NCI-H524 treated with DMSO at 0.1 percent for 48 hours (cell line): ENCODE measurements around the gene MPZL1.
"Not testable (repeated sequence)": the region's sequence is repeated elsewhere in the genome, so short reads cannot be mapped to it uniquely, and the experiment has no call there.

ENCODE experiments used
- DNase-seq: peaks from one replicate; lab custom pipeline; 2025; lab: John Stamatoyannopoulos, UW

Gene MPZL1

GRCh38 chr1:167812972-167813371 is 91.2 kb downstream of the MPZL1 start:
- no peak for DNase-seq

DNA sequence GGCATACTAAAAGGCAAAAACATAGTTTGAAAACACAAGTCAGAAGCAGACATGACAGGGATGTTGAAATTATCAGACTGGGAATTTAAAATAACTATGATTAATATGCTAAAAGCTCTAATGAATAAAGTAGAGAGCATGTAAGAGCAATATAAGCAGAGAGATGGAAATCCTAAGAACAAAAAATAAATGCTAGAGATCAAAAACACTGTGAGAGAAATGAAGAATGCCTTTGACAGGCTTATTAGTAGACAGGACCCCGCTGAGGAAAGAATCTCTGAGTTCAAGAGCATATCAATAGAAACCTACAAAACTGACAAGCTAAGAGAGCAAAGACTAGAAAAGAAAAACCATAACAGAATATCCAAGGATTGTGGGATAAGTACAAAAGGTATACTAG is 93.9 kb downstream of the MPZL1 start:
- no peak for DNase-seq

DNA sequence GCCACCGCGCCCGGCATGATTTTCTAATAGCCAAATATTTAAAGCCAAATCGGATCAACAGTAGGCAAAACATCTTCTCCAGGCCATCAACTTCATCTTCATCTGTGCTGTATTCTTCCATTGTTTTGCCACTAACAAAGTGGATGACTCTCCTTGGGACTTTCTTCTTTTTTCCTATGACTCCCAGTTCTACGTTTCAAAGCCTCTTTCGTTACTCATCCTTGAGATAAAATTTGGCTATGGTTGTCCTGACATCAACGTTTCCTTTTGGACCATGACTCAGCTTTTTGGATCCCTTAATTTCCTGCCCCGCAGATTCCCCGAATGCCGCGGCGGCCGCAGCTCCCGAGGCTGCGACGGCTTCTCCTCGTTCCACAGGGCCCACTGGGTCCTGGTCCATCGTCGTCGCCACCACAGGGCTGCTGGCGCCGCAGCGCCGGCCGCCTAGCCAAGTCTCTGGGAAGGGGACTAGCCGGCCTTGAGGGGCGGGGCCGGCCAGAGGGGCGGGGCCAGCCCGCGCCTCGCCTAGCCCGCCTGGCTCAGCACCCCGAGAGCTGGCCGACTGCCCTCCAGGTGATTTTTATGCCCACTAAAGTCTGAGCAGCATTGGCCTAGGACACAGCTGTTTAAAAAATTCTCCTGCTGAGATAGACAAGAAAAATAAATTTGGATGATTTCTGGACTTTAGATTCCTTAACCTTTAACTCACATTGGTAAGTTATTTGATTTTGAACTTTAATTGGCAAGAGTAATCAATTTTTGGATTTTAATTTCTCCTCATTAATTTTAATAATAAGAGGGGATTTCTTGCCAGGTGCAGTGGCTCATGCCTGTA is 98.3 kb downstream of the MPZL1 start:
- DNase-seq = no peak

DNA sequence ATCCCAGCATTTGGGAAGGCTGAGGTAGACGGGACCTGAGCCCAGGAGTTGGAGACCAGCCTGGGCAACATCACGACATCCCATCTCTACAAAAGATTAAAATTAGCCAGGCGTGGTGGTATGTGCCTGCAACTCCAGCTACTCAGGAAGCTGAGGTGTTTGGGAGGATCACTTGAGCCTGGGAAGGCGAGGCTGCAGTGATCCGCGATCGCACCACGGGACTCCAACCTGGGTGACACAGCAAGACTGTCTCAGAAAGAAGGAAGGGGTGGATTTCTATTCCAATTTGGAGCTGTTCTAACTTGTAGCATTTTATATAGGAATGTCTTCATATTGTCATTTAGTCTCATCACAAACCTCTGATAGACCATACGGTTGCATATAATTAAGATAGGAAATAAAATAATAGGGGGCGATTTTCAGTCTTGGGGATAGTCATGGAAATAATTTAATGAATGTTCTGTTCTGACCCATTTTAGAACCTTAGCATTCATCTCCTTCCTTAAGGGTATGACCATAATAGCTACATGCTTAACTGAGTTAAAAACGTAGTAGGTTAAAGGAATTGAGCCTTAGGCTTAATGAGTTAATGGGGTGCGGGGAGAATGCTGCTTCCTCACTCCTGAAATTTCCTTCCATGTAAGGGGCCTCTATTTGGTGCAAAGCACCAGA is 99.0 kb downstream of the MPZL1 start:
- no peak for DNase-seq

GRCh38 chr1:167821356-167821685 is 99.5 kb downstream of the MPZL1 start:
- DNase-seq = no peak

- no peak for DNase-seq
Observed at GRCh38 chr1:167821969-167822685, 100.3 kb downstream of the MPZL1 start.

DNA sequence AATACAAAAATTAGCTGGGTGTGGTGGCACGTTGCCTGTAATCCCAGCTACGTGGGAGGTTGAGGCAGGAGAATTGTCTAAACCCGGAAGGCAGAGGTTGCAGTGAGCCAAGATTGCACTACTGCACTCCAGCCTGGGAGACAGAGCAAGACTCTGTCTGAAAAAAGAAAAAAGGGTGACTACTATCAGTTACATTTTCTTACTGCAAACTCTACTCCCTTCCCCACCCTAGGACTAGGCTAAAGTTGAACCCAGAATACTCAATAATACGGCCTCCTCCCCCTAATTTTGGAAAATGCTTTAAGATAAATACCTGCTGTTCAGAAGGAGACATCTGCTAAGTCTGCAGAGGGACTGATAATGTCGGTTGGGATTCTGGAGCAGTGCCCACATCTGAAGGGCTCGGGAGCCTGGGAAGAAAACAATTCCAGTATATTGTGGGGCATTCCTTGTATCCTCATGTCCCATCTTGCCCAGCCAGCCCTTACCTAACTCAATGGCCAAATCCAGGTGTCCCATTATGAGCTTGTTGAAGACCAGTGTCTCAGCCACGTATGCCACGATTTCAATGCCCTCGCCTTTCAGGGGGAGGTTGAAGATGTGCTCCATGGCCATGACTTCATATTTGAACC is 102.5 kb downstream of the MPZL1 start:
- DNase-seq = no peak

DNA sequence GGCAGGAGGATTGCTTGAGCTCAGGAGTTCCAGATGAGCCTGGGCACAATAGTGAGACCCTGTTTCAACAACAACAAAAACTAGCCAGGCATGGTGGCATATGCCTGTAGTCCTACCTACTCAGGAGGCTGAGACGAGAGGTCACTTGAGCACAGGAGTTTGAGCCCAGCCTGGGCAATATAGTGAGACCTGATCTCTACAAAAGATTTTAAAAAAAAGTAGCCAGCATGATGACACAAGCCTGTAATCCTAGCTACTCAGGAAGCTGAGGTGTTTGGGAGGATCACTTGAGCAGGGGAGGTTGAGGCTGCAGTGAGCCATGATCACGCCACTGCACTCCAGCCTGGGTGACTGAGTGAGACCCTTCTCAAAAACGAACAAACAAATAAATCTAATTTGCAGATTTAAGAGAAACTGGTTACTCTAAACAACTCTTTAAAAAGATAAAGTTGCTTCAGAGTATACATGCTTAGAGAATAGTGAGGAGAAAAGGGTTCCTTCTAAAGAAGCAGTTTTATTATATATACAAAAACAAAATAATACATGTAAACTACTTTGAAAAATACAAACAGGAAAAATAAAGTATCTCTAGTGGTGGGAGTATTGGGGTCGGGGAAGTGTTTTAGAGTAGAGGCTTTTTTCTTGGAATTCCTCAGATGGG is 103.8 kb downstream of the MPZL1 start:
- DNase-seq = no peak

- DNase-seq = no peak
Observed at GRCh38 chr1:167826127-167826526, 104.3 kb downstream of the MPZL1 start.

DNA sequence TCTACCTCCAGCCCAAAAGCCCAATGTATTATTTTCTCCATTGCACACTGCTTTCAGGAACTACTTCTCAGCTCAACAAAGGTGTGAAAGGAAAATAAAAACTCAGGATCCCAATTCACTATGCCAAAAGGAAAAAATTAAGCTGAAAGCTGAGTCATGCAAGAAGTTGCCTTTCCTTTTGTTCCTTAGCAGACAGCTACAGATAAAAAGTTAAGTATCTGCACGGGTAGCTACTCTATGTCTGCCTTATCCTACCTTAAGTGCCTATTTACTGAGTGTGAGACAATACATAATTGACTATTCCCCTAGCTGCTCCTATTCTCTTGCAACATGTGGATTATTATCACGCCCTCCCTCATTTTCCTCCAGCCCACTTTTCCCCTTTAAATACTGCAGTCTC is 108.1 kb downstream of the MPZL1 start:
- DNase-seq = no peak

GRCh38 chr1:167830668-167831067 is 108.9 kb downstream of the MPZL1 start:
- DNase-seq = not testable (repeated sequence)

GRCh38 chr1:167832693-167833092 is 110.9 kb downstream of the MPZL1 start:
- DNase-seq = no peak

DNA sequence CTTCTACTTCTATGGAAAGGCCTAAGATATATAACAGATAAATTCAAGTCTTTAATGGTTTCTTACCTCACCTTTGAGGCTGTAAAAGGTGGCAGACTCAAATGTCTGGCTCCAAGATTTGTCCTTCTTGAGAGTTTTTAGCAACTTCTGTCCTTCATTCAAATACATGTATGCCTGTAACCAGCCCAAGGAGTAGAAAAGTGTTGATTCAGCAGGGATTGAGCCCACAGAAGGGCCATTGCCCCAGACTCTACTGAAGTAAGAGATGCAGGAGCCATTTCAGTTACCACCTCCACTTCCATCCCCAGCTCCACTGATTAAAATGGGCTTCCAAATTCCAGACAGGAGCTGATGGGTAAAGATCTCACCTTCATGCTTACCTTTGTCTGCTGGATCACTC is 112.1 kb downstream of the MPZL1 start:
- DNase-seq = no peak

- DNase-seq = no peak
Observed at GRCh38 chr1:167836197-167836596, 114.4 kb downstream of the MPZL1 start.

- DNase-seq = no peak
Observed at GRCh38 chr1:167837326-167837725, 115.5 kb downstream of the MPZL1 start.

GRCh38 chr1:167839009-167839408 is 117.2 kb downstream of the MPZL1 start:
- DNase-seq = no peak
